HepG2 (cell line): ENCODE data around the gene PCDHGB7. TPM values are rescaled to one million over a fixed set of nuclear protein-coding genes. Genes with fewer than 3 reads are reported as not detected.

ENCODE experiments used
- ATAC-seq: fragments of 200-7000 bp; cut with Tn5 transposase; 3 replicates; pipeline ENCODE4 v1.9.1; 2020; ENCODE audit warnings: mild to moderate bottlenecking, moderate library complexity
- BruUV-seq: library from RNA; stranded (reverse); fragments of 400-500 nt; replicated peaks from 2 replicates; lab custom pipeline; 2021; lab: Mats Ljungman, UMichigan
- CTCF ChIA-PET: fragments of 300-600 bp; formaldehyde crosslinking; extraction: SDS; loops from one replicate; lab custom pipeline; 2021; ENCODE audit warnings: low total read pairs, inconsistent platforms, low intra/inter-chr PET ratio; lab: Yijun Ruan, JAX
- POLR2A ChIA-PET: fragments of 350-600 bp; sonication (Branson Sonifier 250); formaldehyde crosslinking; loops from one replicate; lab custom pipeline; 2020; ENCODE audit warnings: antibody characterized with exemption, inconsistent platforms; lab: Yijun Ruan, JAX
- DNase-seq: peaks from one replicate; pipeline ENCODE4 v3.0.0-alpha.2; 2015; ENCODE audit warnings: low spot score
- FAIRE-seq: peaks from 3 replicates; lab custom pipeline; 2011; peaks lifted over from hg19 to GRCh38; lab: Jason Lieb, UNC
- H2AFZ ChIP-seq: one replicate; pipeline ENCODE4 v1.6.1; 2011; ENCODE audit warnings: low read length, inconsistent platforms
- H3K27ac ChIP-seq: fragments of 300-600 bp; 3 replicates; pipeline ENCODE4 v1.8.0; 2011; ENCODE audit warnings: mixed run types, mild to moderate bottlenecking, mixed read lengths, low read length, inconsistent platforms; ENCODE audit not compliant: insufficient read depth; ENCODE audit errors: extremely low read length
- H3K27me3 ChIP-seq, 2 experiments: fragments of 200-600 bp in 1 of 2; 2 replicates in 1 of 2; 3 replicates in 1 of 2; pipeline versions ENCODE4 v1.6.0 to v1.8.0; 2011; ENCODE audit warnings: low read length in 2 of 2, mild to moderate bottlenecking in 2 of 2, moderate library complexity in 2 of 2, inconsistent platforms in 1 of 2; ENCODE audit not compliant: insufficient read depth in 2 of 2, control insufficient read depth in 1 of 2
- H3K36me3 ChIP-seq, 2 experiments: fragments of 200-600 bp in 1 of 2; replicated peaks in 1 of 2; 2 replicates in 1 of 2; 3 replicates in 1 of 2; pipeline versions ENCODE4 v1.5.1 to v1.8.0; 2011; ENCODE audit warnings: low read length in 2 of 2, inconsistent platforms in 1 of 2; ENCODE audit not compliant: insufficient read depth in 2 of 2, control insufficient read depth in 1 of 2
- H3K4me1 ChIP-seq: 2 replicates; pipeline ENCODE4 v1.5.1; 2012; ENCODE audit warnings: low read length, inconsistent platforms; ENCODE audit not compliant: insufficient read depth
- H3K4me2 ChIP-seq: 2 replicates; pipeline ENCODE4 v1.6.0; 2011; ENCODE audit warnings: low read depth, low read length, inconsistent platforms
- H3K4me3 ChIP-seq, 3 experiments: fragments of 200-600 bp in 1 of 3; sonication (generic), shearing (Covaris generic) in 1 of 3; replicated peaks in 1 of 3; 2 replicates each; pipeline ENCODE4 v1.5.1; 2011 to 2016; ENCODE audit warnings: low read length in 3 of 3, inconsistent platforms in 2 of 3, low read depth in 2 of 3, mild to moderate bottlenecking in 2 of 3, control low read depth in 1 of 3, mixed read lengths in 1 of 3; ENCODE audit not compliant: insufficient read depth in 1 of 3
- H3K79me2 ChIP-seq: one replicate; pipeline ENCODE4 v1.6.1; 2011; ENCODE audit warnings: low read length, inconsistent platforms; ENCODE audit not compliant: insufficient read depth
- H3K9ac ChIP-seq: 2 replicates; pipeline ENCODE4 v1.6.0; 2011; ENCODE audit warnings: mild to moderate bottlenecking, low read depth, low read length, inconsistent platforms; ENCODE audit not compliant: insufficient read depth
- H3K9me3 ChIP-seq: 2 replicates; pipeline ENCODE4 v1.5.1; 2012; ENCODE audit warnings: mild to moderate bottlenecking, low read length
- H4K20me1 ChIP-seq: 2 replicates; pipeline ENCODE4 v1.6.0; 2011; ENCODE audit warnings: inconsistent platforms, mild to moderate bottlenecking, low read length, moderate library complexity; ENCODE audit not compliant: insufficient read depth
- ATRX ChIP-seq: sonication (generic); formaldehyde crosslinking; IDR thresholded peaks from 2 replicates; pipeline ENCODE4 v1.4.0; 2020; ENCODE audit warnings: missing genetic modification reagents, borderline replicate concordance
- EED ChIP-seq: sonication (generic); formaldehyde crosslinking; IDR thresholded peaks from 2 replicates; pipeline ENCODE4 v1.5.0; 2020; ENCODE audit warnings: mild to moderate bottlenecking, missing genetic modification reagents
- HOXA5 ChIP-seq: sonication (generic); formaldehyde crosslinking; IDR thresholded peaks from 2 replicates; pipeline ENCODE4 v1.4.0; 2020; ENCODE audit warnings: missing genetic modification reagents
- IKZF4 ChIP-seq: sonication (generic); formaldehyde crosslinking; IDR thresholded peaks from 2 replicates; pipeline ENCODE4 v1.5.1; 2020; ENCODE audit warnings: borderline replicate concordance, mild to moderate bottlenecking, low read depth, missing genetic modification reagents; ENCODE audit errors: not compliant biosample characterization
- KMT2B ChIP-seq: IDR thresholded peaks from 2 replicates; pipeline ENCODE4 v1.6.1; 2016; ENCODE audit warnings: missing genetic modification reagents, missing compliant biosample characterization
- NR2F1 ChIP-seq, 2 experiments: fragments of 450-650 bp in 1 of 2; formaldehyde crosslinking in 1 of 2; IDR thresholded peaks; 2 replicates each; pipeline versions ENCODE4 v1.5.0 to v1.6.1; 2016 to 2020; ENCODE audit warnings: mild to moderate bottlenecking in 1 of 2, missing compliant biosample characterization in 1 of 2, missing genetic modification reagents in 1 of 2, moderate library complexity in 1 of 2
- RCOR2 ChIP-seq: IDR thresholded peaks from 2 replicates; pipeline ENCODE4 v1.6.1; 2016; ENCODE audit warnings: missing biosample characterization, missing genetic modification reagents
- SAP130 ChIP-seq: IDR thresholded peaks from 2 replicates; pipeline ENCODE4 v1.6.1; 2016; ENCODE audit warnings: low read depth
- TCF7L2 ChIP-seq: IDR thresholded peaks from 2 replicates; pipeline ENCODE4 v1.6.1; 2011; ENCODE audit warnings: mild to moderate bottlenecking, low read depth, low read length, moderate library complexity
- ZC3H13 ChIP-seq: sonication (generic); formaldehyde crosslinking; IDR thresholded peaks from 2 replicates; pipeline ENCODE4 v1.8.1; 2023; ENCODE audit warnings: mild to moderate bottlenecking, missing genetic modification reagents, moderate library complexity
- ZNF3 ChIP-seq: IDR thresholded peaks from 2 replicates; pipeline ENCODE4 v1.7.0; 2017; ENCODE audit warnings: inconsistent platforms
- ZNF335 ChIP-seq: sonication (generic); formaldehyde crosslinking; IDR thresholded peaks from 2 replicates; pipeline ENCODE4 v1.4.0; 2020; ENCODE audit warnings: missing genetic modification reagents
- ZNF737 ChIP-seq: sonication (generic); formaldehyde crosslinking; IDR thresholded peaks from 2 replicates; pipeline ENCODE4 v1.5.0; 2020; ENCODE audit warnings: missing genetic modification reagents, mild to moderate bottlenecking, borderline replicate concordance
- WGBS: methylation state at CpG from one replicate; pipeline ENCODE4 v1.1.6; 2017; ENCODE audit warnings: low lambda C conversion rate; 5-methylcytosine and 5-hydroxymethylcytosine counted together
- in situ Hi-C: cut with HindIII; loops from 2 replicates; pipeline ENCODE4 v1.10.0; 2017; ENCODE audit warnings: low pct_unique_long_range_greater_than_20kb; ENCODE audit not compliant: extremely low pct_ligation_motif_present
- intact Hi-C: fragments of 100-400 bp; cut with micrococcal nuclease; formaldehyde crosslinking; loops from one replicate; pipeline ENCODE4 v1.10.0; 2022; ENCODE audit not compliant: unreplicated experiment
- polyA plus RNA-seq, 8 experiments: library from polyadenylated mRNA; depleted of rRNA in 3 of 8; stranded (reverse) in 7 of 8; unstranded in 1 of 8; fragments of >200 nt; fragmentation: Illumina TruSeq in 4 of 8; extraction: Trizol in 4 of 8; gene quantifications; 2 replicates each; pipeline versions ENCODE4 v1.2.1 to v1.2.3, GENCODE V29; 2011 to 2016; ENCODE audit warnings: low read depth in 4 of 8, missing spikeins in 1 of 8, mixed read lengths in 1 of 8; ENCODE audit not compliant: insufficient read depth in 1 of 8
- total RNA-seq, 5 experiments: library from RNA; depleted of rRNA; stranded (reverse); fragments of >200 nt; fragmentation: Illumina TruSeq; extraction: Trizol; gene quantifications; 2 replicates each; pipeline ENCODE4 v1.2.3, GENCODE V29; 2016; ENCODE audit warnings: low read depth in 1 of 5
- TF ChIP-seq, protein P1 (sequence below): IDR thresholded peaks from 2 replicates; pipeline ENCODE4 v1.6.1; 2016; ENCODE audit warnings: missing compliant biosample characterization, missing genetic modification reagents, borderline replicate concordance
- TF ChIP-seq, protein P2 (sequence below): sonication (generic); formaldehyde crosslinking; IDR thresholded peaks from 2 replicates; pipeline ENCODE4 v1.4.0; 2020; ENCODE audit warnings: mild to moderate bottlenecking, missing genetic modification reagents

Gene PCDHGB7
- total and polyA plus RNA-seq, 2 of the 13 experiments (the other 11 are each of a cell fraction or from before 2014, with no cell fraction given): 0.08 to 0.18 TPM

DNA sequence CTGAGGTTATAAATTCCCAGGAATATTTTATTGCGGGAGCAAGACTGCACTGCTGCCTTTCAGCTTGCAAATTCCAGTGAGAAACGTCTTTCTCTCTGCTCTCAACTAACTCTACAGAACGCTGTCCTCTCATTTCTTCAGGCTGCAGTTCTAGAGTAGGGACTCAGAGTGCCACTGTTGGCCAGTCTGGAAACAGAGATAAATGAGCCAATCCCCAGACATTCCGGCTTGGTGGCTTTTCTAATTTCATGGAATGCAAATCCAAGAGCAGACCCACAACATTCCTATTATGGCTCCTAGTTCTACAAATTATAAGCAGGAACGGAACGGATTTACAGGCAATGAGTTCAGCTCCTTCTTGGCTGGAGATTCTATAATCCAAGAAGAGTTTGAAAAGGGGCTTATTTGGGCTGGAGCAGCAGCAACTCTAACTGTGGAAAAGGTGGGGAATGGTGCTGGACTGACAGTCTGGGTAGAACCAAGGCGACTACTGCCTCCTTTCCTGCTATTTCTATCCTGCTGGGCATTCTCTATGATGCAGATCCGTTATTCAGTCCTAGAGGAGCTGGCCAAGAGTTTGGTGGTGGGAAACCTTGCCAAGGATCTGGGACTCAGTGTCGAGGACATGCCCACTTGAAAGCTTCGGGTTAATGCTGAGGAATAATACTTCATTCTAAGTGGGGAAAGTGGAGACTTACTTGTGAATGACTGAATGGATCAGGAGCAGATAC lies 22.1 kb downstream of the PCDHGB7 start:
- FAIRE-seq: no peak
- H3K4me1 ChIP-seq: no peaks in the 10 kb centered on the region
- H3K27ac ChIP-seq: no peak overlapping the region
- 9% methylated on average over 10 of the region's 10 CpGs for WGBS
- no peaks in the 10 kb centered on the region for H3K27me3 ChIP-seq
- H3K9ac ChIP-seq: no peak overlapping the region
- H2AFZ ChIP-seq: no peak overlapping the region
- ChIA-PET CTCF (no interaction called here), POLR2A (no interaction called here)
- no peak for ATAC-seq
- H3K9me3 ChIP-seq: no peaks in the 10 kb centered on the region
- intact Hi-C loops: no loop called here
- no peak overlapping the region for H3K4me3 ChIP-seq
- no peak for DNase-seq
- no peak for TF ChIP-seq NR2F1 (CRISPR knock-in tag; IDR thresholded peaks at IDR 0.05)
- no peak for TF ChIP-seq TCF7L2
- no peak for TF ChIP-seq ZNF335 (CRISPR knock-in tag)
- TF ChIP-seq RCOR2: no peak
- no peak for TF ChIP-seq ZNF3 (CRISPR knock-in tag)
- TF ChIP-seq KMT2B: no peak
- no peak for TF ChIP-seq ATRX (CRISPR knock-in tag)
- in situ Hi-C loops: no loop called here
- H4K20me1 ChIP-seq: no peaks in the 10 kb centered on the region
- no peaks in the 10 kb centered on the region for H3K79me2 ChIP-seq
- no TSS peak for BruUV-seq
- no peaks in the 10 kb centered on the region for H3K36me3 ChIP-seq
- no peak overlapping the region for H3K4me2 ChIP-seq

DNA sequence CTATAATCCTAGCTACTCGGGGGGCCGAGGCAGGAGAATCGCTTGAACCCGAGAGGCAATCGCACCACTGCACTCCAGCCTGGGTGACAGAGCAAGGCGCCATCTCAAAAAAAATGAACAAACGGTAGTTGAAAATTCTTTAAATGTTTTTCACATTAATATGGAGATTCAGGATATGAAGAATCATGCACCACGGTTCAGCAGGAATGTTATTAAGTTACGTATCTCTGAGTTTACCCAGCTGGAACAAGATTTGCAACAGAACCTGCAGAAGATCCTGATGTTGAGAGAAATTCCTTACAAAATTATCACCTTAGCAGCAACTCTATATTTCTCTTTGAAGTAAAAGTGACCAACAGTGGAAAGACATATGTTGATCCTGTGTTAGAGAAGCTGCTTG lies 22.9 kb downstream of the PCDHGB7 start:
- WGBS: 34% methylated on average over 9 of the region's 9 CpGs
- Histone ChIP-seq H3K4me3 (no peak overlapping the region), H3K9ac (no peak overlapping the region), H3K4me2 (no peak overlapping the region), H2AFZ (no peak overlapping the region), H3K27ac (no peak overlapping the region), H3K9me3 (no peaks in the 10 kb centered on the region), H4K20me1 (no peaks in the 10 kb centered on the region), H3K4me1 (no peaks in the 10 kb centered on the region), H3K79me2 (no peaks in the 10 kb centered on the region), H3K36me3 (no peaks in the 10 kb centered on the region), H3K27me3 (no peaks in the 10 kb centered on the region)
- in situ Hi-C loops: no loop called here
- ChIA-PET POLR2A (no interaction called here), CTCF (no interaction called here)
- FAIRE-seq (no peak), ATAC-seq (no peak), DNase-seq (no peak)
- no peak for TF ChIP-seq HOXA5
- TF ChIP-seq ZNF737 (CRISPR knock-in tag): no peak
- no peak for TF ChIP-seq ZC3H13 (CRISPR knock-in tag)
- no peak for TF ChIP-seq IKZF4 (CRISPR knock-in tag)
- TF ChIP-seq, protein P1, sequence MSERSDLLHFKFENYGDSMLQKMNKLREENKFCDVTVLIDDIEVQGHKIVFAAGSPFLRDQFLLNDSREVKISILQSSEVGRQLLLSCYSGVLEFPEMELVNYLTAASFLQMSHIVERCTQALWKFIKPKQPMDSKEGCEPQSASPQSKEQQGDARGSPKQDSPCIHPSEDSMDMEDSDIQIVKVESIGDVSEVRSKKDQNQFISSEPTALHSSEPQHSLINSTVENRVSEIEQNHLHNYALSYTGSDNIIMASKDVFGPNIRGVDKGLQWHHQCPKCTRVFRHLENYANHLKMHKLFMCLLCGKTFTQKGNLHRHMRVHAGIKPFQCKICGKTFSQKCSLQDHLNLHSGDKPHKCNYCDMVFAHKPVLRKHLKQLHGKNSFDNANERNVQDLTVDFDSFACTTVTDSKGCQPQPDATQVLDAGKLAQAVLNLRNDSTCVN: no peak
- TF ChIP-seq, protein P2, sequence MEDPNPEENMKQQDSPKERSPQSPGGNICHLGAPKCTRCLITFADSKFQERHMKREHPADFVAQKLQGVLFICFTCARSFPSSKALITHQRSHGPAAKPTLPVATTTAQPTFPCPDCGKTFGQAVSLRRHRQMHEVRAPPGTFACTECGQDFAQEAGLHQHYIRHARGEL: no peak
- TF ChIP-seq EED (CRISPR knock-in tag): no peak
- TF ChIP-seq SAP130 (CRISPR knock-in tag): no peak
- intact Hi-C loops: no loop called here
- BruUV-seq: no TSS peak
